GM23338 (cell line): ENCODE data around the gene BABAM1.

ENCODE experiments used
- CREB1 ChIP-seq: fragments of 250-450 bp; sonication (Bioruptor Pico); IDR thresholded peaks from 2 replicates; pipeline ENCODE4 v1.5.0; 2020; ENCODE audit warnings: low read depth, mild to moderate bottlenecking, moderate library complexity
- EZH2 ChIP-seq: fragments of 200-600 bp; sonication (generic); IDR thresholded peaks from one replicate; pipeline ENCODE4 v1.8.0; 2017; ENCODE audit warnings: antibody characterized with exemption, mild to moderate bottlenecking, low read depth; ENCODE audit not compliant: unreplicated experiment
- JUNB ChIP-seq: IDR thresholded peaks from one replicate; pipeline ENCODE4 v1.6.1; 2016; ENCODE audit warnings: antibody characterized with exemption; ENCODE audit not compliant: unreplicated experiment
- NANOG ChIP-seq: IDR thresholded peaks from 2 replicates; pipeline ENCODE4 v1.6.1; 2016; ENCODE audit warnings: antibody characterized with exemption, borderline replicate concordance
- TF ChIP-seq, protein P1 (sequence below), 2 experiments: fragments of 200-600 bp in 1 of 2; sonication (generic) in 1 of 2; conservative IDR thresholded peaks; 2 replicates each; pipeline versions ENCODE4 v1.5.1 to v1.6.1; 2016 to 2017; ENCODE audit warnings: antibody characterized with exemption in 2 of 2, low read depth in 2 of 2, mild to moderate bottlenecking in 2 of 2, moderate library complexity in 1 of 2

DNA sequence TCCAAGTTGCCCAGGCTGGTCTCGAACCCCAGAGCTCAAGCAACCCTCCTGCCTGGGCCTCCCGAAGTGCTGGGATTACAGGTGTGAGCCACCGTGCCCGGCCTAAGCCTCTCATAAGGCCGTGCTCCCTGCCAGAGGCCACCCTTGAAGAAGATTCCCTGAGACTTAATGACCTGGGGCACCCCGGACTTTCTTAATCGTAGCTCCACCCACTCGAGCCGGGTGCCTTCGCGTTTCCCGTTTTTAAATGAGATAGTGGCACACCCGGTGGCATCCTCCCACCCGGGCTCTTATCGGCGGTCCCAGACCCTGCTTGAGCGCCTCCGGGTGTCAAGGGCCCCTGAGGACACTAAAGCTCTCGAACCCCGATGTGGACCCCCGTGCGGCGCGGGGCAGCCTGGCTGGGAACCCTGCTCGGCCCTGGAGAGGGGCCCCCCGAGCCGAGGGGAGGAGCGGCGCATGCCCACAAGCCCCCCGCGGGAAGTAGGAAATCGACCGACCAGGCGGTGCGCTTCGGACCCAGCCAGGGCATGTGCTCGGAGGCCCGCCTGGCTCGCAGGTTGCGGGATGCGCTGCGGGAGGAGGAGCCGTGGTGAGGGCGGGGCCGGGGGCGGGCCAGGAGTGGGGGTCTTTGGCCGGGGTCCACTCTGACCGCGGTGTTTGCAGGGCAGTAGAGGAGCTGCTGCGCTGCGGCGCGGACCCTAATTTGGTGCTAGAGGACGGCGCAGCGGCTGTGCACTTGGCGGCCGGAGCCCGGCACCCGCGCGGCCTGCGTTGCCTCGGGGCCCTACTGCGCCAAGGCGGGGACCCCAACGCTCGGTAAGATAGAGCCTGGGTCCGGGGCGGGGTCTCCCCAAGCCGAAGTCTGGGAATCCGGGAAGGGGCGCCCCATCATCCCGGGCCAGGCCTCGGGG is 14.4 kb downstream of the BABAM1 start, which contains the start of gene ANKLE1:
- TF ChIP-seq, protein P1, sequence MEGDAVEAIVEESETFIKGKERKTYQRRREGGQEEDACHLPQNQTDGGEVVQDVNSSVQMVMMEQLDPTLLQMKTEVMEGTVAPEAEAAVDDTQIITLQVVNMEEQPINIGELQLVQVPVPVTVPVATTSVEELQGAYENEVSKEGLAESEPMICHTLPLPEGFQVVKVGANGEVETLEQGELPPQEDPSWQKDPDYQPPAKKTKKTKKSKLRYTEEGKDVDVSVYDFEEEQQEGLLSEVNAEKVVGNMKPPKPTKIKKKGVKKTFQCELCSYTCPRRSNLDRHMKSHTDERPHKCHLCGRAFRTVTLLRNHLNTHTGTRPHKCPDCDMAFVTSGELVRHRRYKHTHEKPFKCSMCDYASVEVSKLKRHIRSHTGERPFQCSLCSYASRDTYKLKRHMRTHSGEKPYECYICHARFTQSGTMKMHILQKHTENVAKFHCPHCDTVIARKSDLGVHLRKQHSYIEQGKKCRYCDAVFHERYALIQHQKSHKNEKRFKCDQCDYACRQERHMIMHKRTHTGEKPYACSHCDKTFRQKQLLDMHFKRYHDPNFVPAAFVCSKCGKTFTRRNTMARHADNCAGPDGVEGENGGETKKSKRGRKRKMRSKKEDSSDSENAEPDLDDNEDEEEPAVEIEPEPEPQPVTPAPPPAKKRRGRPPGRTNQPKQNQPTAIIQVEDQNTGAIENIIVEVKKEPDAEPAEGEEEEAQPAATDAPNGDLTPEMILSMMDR (conservative IDR thresholded peaks at IDR 0.05; ENCODE audit: low read depth in 2 of 2): no peak
- TF ChIP-seq NANOG (no peak), JUNB (no peak), CREB1 (CRISPR knock-in tag) (no peak), EZH2 (no peak)
